Activated naive CD8-positive, alpha-beta T cell treated with anti-CD3 and anti-CD28 coated beads, Interleukin-2, amount 10 ng/mL, durations not matched to agents 7 days and 5 days (primary cell): ENCODE data around the gene SH3PXD2B. TPM values are rescaled to one million over a fixed set of nuclear protein-coding genes. Genes with fewer than 3 reads are reported as not detected.
"Not testable (repeated sequence)": the region's sequence is repeated elsewhere in the genome, so short reads cannot be mapped to it uniquely, and the experiment has no call there.

Experiments
- ATAC-seq: fragments of 150-1000 bp; cut with Tn5 transposase; one replicate; pipeline ENCODE4 v1.10.0; 2021; ENCODE audit warnings: low read depth, moderate library complexity
- POLR2A ChIA-PET: fragments of 350-600 bp; sonication (Branson Sonifier 250); formaldehyde crosslinking; loops from one replicate; lab custom pipeline; 2021; ENCODE audit warnings: antibody characterized with exemption; lab: Charles Lee
- DNase-seq: peaks from one replicate; pipeline ENCODE4 v3.0.0; 2021
- H3K27ac Mint-ChIP-seq: one replicate; pipeline ENCODE4 v1.8.0; 2022; ENCODE audit warnings: mild to moderate bottlenecking, mixed read lengths
- H3K27me3 Mint-ChIP-seq: one replicate; pipeline ENCODE4 v1.8.0; 2022; ENCODE audit warnings: mild to moderate bottlenecking, moderate library complexity, mixed read lengths
- H3K36me3 Mint-ChIP-seq: one replicate; pipeline ENCODE4 v1.8.0; 2021; ENCODE audit warnings: mild to moderate bottlenecking, mixed read lengths
- H3K4me1 Mint-ChIP-seq: one replicate; pipeline ENCODE4 v1.8.0; 2021; ENCODE audit warnings: mixed read lengths
- H3K4me3 Mint-ChIP-seq: one replicate; pipeline ENCODE4 v1.8.0; 2022; ENCODE audit warnings: mild to moderate bottlenecking, moderate library complexity, mixed read lengths
- H3K9me3 Mint-ChIP-seq: one replicate; pipeline ENCODE4 v1.8.0; 2021; ENCODE audit warnings: mixed read lengths
- total RNA-seq, 2 experiments: library from RNA; stranded (reverse); gene quantifications; one replicate each; pipeline ENCODE4 v1.2.3, GENCODE V29; 2021

The SH3PXD2B gene
- total RNA-seq, 2 experiments from 2014 or later: 0.28 to 0.42 TPM

DNA sequence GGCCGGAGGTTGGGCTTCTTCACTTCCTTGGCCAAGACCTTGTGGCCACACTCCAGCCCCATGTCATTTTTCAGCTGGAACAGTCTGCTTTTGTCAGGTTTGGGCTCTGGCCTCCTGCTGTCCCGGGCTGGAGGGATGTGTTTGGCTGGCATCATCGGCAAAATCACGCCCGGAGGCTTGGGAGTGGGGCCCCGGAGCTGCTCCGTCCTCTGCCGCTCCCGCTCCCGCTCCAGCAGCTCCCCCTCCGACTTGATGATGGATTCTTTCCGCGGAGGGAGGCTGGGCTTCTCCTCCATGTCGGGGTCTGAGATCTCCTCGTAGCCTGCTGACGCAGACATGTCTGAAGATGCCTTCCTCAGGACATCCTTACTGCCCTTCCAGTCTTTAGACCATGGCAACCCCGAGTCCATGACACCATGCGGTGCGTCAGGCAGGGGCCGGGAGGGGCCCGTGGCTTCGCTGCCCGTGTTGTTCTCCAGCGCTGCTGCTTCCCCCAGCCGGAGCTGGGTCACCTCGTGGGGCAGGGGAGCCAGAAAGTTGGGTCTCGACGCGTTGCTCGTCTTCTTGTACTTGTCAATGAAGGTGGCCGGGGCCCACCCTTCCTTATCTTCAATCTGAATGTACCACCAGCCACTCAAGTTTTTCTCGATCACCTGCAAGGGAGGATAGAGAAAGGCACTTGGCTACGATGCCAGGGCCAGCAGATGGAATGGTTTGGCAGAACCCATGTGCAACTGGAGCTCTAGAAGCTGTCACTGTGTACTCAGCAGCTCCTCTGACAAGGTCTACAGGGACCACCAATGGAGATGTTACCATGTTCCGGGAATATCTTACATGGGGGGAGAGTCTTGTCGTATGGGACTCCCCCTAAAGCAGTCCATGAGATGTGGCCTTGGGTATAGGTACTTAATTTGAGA is 114.8 kb downstream of the SH3PXD2B start:
- Mint-ChIP-seq H3K4me1 (no peaks in the 10 kb centered on the region), H3K9me3 (no peaks in the 10 kb centered on the region), H3K4me3 (no peak overlapping the region), H3K27me3 (no peaks in the 10 kb centered on the region), H3K27ac (no peak overlapping the region), H3K36me3 (no peaks in the 10 kb centered on the region)
- ATAC-seq: no peak
- no peak for DNase-seq
- POLR2A ChIA-PET: no interaction called here

- ATAC-seq (no peak), DNase-seq (no peak)
- Mint-ChIP-seq H3K36me3 (no peaks in the 10 kb centered on the region), H3K27ac (no peak overlapping the region), H3K4me1 (no peaks in the 10 kb centered on the region), H3K27me3 (peaks cover under 1% of the 10 kb centered on the region), H3K9me3 (no peaks in the 10 kb centered on the region), H3K4me3 (no peak overlapping the region)
- POLR2A ChIA-PET: no interaction called here
Observed at GRCh38 chr5:172336676-172337285, 117.5 kb downstream of the SH3PXD2B start.

DNA sequence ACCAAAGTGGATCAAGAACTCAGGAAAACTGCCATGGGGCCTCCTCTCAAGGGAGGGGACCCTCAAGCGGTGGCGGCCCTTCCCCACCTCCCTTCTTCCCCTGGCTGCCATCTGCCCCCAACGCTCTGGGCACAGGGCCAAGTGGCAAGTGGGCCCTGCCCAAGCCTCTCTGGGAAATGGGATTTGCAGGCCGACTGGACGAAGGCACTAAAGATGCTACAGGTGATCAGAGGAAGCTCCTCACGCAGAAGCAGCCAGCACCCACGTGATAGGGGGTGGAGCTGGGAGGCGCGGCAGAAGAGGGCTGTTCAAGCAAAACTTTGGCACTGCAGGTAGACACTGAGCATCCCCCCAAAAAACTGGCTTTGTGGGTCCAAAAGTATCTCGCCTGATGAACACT is 118.1 kb downstream of the SH3PXD2B start:
- ATAC-seq: no peak
- Mint-ChIP-seq H3K27ac (no peak overlapping the region), H3K4me1 (no peaks in the 10 kb centered on the region), H3K36me3 (no peaks in the 10 kb centered on the region), H3K4me3 (no peak overlapping the region), H3K27me3 (peaks cover 2% of the 10 kb centered on the region), H3K9me3 (no peaks in the 10 kb centered on the region)
- POLR2A ChIA-PET: no interaction called here
- no peak for DNase-seq

DNA sequence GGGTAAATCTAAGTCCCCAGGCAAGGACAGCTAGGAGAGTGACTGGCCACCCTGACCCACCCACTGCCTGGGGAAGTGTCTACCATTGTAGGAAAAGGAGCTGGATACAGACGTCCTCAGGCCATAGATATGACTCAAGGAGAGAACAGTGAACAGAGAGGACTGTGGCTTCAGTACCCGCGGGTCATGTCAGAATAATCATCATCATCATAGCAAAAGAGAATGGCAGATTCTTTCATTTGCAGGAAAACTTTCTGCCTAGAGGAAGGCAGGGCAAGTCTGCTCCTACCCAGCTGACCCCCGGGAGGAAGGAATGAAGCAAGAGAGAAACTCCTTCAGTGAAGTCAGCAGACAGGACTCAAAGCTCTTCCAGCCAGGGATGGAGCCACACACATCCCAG is 118.6 kb downstream of the SH3PXD2B start:
- POLR2A ChIA-PET: no interaction called here
- ATAC-seq: no peak
- peaks cover 2% of the 10 kb centered on the region for H3K27me3 Mint-ChIP-seq
- no peak for DNase-seq
- H3K9me3 Mint-ChIP-seq: no peaks in the 10 kb centered on the region
- no peak overlapping the region for H3K4me3 Mint-ChIP-seq
- no peak overlapping the region for H3K27ac Mint-ChIP-seq
- H3K36me3 Mint-ChIP-seq: no peaks in the 10 kb centered on the region
- H3K4me1 Mint-ChIP-seq: no peaks in the 10 kb centered on the region

DNA sequence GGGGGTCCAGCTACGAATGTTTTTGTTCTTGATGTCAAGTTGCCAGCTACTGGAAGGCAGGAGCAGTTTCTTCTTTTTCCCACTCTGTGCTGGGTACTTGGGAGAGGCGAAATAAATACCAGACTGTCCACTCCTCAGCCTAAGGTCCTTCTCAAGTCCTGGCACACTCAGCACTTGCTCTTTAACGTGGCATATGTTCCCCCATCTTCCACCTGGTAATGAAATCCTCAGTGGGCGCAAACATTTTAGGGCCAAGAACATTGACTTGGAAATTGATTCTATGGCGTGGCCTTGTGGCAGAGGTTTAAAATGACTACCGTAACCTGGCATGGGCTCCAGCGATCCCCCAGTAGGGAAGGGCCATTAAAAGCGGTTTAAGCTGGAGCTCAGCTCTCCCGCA is 119.7 kb downstream of the SH3PXD2B start:
- Mint-ChIP-seq H3K36me3 (no peaks in the 10 kb centered on the region), H3K4me3 (no peak overlapping the region), H3K4me1 (no peaks in the 10 kb centered on the region), H3K27ac (no peak overlapping the region), H3K9me3 (no peaks in the 10 kb centered on the region), H3K27me3 (peaks cover 2% of the 10 kb centered on the region)
- no peak for ATAC-seq
- POLR2A ChIA-PET: no interaction called here
- no peak for DNase-seq

DNA sequence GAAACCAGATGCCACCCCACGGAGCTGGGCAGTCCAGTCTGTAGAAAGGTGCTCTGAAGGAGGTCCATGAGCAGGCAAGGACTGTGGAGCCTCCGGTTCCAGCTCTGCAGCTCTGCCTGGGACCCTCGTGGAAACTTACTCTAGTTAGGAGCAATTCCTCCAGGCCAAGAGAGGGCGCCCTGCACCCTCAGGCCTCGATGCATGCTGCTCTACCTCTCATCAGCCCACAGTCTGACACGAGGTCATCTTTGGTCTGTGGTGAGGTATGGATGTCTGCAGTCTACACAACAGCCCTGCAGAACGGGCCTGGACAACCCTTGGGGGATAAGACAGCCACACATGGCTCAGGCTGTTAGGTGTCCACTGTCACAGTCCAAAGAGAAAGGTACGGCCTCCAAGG is 120.1 kb downstream of the SH3PXD2B start:
- ATAC-seq (no peak), DNase-seq (no peak)
- Mint-ChIP-seq H3K27ac (no peak overlapping the region), H3K4me3 (no peak overlapping the region), H3K27me3 (peaks cover 2% of the 10 kb centered on the region), H3K4me1 (no peaks in the 10 kb centered on the region), H3K9me3 (no peaks in the 10 kb centered on the region), H3K36me3 (no peaks in the 10 kb centered on the region)
- POLR2A ChIA-PET: no interaction called here

GRCh38 chr5:172326901-172327300 is 127.4 kb downstream of the SH3PXD2B start:
- H3K9me3 Mint-ChIP-seq, H3K27me3 Mint-ChIP-seq, POLR2A ChIA-PET, H3K36me3 Mint-ChIP-seq, H3K4me3 Mint-ChIP-seq, DNase-seq, H3K27ac Mint-ChIP-seq, ATAC-seq, H3K4me1 Mint-ChIP-seq: not testable (repeated sequence)

GRCh38 chr5:172325452-172325851 is 128.9 kb downstream of the SH3PXD2B start:
- Mint-ChIP-seq H3K27ac (no peak overlapping the region), H3K27me3 (peaks cover 2% of the 10 kb centered on the region), H3K9me3 (no peaks in the 10 kb centered on the region), H3K36me3 (no peaks in the 10 kb centered on the region), H3K4me3 (no peak overlapping the region), H3K4me1 (peaks cover 8% of the 10 kb centered on the region)
- POLR2A ChIA-PET: no interaction called here
- ATAC-seq (no peak), DNase-seq (no peak)

DNA sequence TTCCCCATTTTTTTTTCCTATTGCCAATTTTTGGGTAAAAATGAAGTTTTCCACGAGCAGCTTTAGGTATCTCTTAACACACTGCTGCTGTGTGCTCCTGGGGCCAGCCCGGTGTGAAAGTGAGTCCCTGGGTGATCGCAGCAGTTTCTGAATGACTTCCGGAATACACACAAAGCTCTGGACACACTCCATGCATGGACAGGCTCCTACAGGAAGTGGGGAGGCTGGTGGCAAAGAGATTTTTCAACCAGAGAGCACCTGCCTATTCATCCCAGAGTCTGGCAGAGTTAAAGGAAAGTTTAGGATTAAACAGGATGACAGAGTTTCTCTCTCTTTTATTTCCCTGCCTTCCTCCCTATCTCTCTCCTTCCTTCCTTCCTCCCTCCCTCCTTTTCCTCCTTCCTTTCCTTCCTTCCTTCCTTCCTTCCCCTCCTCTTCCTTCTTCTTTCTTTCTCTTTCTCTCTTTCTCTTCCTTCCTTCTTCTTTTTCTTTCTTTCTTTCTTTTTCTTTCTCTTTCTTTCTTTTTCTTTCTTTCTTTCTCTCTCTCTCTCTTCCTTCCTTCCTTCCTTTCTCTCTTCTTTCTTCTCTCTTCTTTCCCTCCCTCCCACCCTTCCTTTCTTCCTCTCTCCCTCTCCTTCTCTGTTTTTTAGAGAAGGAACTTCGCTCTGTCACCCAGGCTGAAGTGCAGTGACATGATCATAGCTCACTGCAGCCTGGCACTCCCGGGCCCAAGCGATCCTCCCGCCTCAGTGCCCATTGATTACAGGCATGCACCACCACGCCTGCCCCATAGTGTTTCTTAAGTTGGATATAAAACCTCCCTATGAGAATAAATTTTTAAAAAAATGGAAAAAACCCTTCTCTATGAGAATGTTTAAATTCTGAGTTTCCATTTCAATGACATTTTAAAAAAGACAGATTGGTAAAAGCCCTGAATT is 132.0 kb downstream of the SH3PXD2B start:
- H3K27me3 Mint-ChIP-seq: peaks cover 2% of the 10 kb centered on the region
- H3K27ac Mint-ChIP-seq: no peak overlapping the region
- ATAC-seq (no peak), DNase-seq (no peak)
- H3K4me3 Mint-ChIP-seq: no peak overlapping the region
- H3K9me3 Mint-ChIP-seq: no peaks in the 10 kb centered on the region
- no peaks in the 10 kb centered on the region for H3K36me3 Mint-ChIP-seq
- POLR2A ChIA-PET: no interaction called here
- H3K4me1 Mint-ChIP-seq: peaks cover 8% of the 10 kb centered on the region

DNA sequence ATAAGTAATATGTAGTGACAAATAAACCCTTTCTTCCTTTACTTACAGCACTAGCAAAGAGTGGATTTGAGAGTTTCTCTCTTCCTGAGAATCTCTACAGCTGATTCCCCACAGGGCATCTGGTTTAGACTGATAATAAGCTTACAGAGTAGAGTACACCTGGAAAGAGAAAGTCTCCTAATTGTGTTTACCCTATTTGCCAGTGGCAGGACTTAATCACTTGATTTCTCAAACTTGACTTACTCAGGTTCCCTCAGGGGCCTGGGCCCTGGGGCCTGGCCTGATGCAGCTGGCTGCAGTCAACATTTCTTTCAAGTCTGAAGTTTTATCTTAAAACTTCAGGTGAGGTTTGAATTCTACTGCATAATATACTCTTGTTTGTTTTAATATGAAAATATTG is 132.7 kb downstream of the SH3PXD2B start:
- ATAC-seq: no peak
- Mint-ChIP-seq H3K9me3 (no peaks in the 10 kb centered on the region), H3K36me3 (no peaks in the 10 kb centered on the region), H3K27me3 (peaks cover 2% of the 10 kb centered on the region), H3K27ac (no peak overlapping the region), H3K4me1 (peaks cover 8% of the 10 kb centered on the region), H3K4me3 (no peak overlapping the region)
- POLR2A ChIA-PET: no interaction called here
- DNase-seq: no peak

DNA sequence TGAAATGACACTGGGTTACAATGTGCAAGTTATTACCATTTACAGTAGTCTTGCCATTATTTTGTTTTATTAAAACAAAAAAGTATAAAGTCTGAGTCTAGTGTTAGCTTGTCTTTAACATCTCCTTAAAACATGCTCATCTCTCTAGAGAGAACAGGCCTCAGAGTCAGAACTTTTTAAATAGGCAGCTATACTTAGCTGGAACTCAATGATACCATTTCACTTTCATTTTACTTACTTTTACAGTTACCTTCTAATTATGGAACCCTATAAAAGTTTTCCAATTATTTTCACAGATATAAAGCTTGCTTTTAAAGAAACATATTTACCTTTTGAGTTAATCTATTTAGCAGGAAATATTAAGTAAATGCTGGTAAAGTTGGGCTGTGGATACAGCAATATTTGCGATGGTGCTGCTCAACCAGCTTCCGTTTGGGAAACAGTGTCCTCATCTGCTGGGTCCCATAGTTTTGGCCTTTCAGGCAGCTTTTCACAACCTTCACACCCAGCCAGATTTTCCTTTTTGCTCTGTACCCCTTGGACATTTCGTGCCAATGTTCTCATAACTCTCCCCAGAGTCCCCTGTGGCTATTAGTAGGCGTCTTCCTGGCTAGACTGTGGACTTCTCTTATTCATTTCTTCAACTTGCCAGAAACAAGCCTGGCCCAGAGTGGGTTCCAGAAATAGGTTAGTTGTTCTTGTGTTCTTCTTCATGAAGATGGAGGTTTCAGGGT is 134.4 kb downstream of the SH3PXD2B start:
- POLR2A ChIA-PET: interaction anchor here (0.6 kb wide), 1 partner anchor 419 kb away, joined by 4 read pairs; no protein-coding TSS in a partner anchor
- Mint-ChIP-seq H3K36me3 (no peaks in the 10 kb centered on the region), H3K9me3 (no peaks in the 10 kb centered on the region), H3K27me3 (peaks cover 2% of the 10 kb centered on the region), H3K4me3 (no peak overlapping the region), H3K4me1 (peaks cover 8% of the 10 kb centered on the region), H3K27ac (no peak overlapping the region)
- no peak for ATAC-seq
- DNase-seq: no peak

DNA sequence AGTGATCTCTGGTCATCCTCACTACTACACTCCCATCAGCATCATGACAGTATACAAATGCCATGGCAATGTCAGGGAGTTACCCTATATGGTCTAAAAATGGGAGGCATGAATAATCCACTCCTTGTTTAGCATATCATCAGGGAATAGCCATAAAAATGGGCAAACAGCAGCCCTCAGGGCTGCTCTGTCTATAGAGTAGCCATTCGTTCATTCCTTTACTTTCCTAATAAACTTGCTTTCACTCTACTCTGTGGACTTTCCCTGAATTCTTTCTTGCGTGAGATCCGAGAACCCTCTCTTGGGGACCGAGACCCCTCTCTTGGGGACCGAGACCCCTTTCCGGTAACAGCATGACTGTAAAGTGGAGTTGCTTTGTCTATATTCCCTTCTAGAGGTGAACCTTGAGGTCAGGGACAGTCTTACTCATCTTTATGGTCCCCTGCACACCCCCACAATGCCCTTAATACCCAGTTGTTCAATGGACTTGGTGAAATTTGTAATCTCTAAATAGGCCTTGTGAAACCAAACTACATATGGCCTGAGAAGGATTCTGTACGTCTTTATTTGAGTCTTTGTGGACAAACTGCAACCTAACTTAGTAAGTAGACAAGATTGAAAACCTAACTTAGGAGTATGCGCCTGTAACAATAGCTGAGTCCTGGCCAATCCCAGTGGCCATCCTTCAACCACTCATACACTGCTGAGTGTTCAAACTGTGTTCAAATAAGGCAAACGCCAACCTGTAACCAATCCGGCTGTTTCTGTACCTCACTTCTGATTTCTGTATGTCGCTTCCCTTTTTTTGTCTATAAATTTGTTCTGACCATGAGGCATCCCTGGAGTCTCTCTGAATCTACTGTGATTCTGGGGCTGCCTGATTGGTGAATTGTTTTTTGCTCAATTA is 138.5 kb downstream of the SH3PXD2B start:
- DNase-seq (no peak), ATAC-seq (no peak)
- POLR2A ChIA-PET: no interaction called here
- Mint-ChIP-seq H3K36me3 (peaks cover 2% of the 10 kb centered on the region), H3K9me3 (no peaks in the 10 kb centered on the region), H3K27me3 (peaks cover 3% of the 10 kb centered on the region), H3K27ac (no peak overlapping the region), H3K4me3 (no peak overlapping the region), H3K4me1 (no peaks in the 10 kb centered on the region)
